WTC11 (cell line): ENCODE results near the gene QKI. TPM values are rescaled to one million over a fixed set of nuclear protein-coding genes. Genes with fewer than 3 reads are reported as not detected.

Experiments
- ATAC-seq: fragments of 200-7000 bp; cut with Tn5 transposase; 2 replicates; pipeline ENCODE4 v1.10.0; 2021; ENCODE audit warnings: mild to moderate bottlenecking, moderate library complexity
- CTCF ChIA-PET: fragments of 300-600 bp; sonication (Branson Sonifier 250); formaldehyde crosslinking; loops from one replicate; lab custom pipeline; 2021; ENCODE audit warnings: antibody characterized with exemption; lab: Charles Lee
- POLR2A ChIA-PET: fragments of 350-600 bp; sonication (Branson Sonifier 250); formaldehyde crosslinking; loops from one replicate; lab custom pipeline; 2021; ENCODE audit warnings: antibody characterized with exemption; lab: Charles Lee
- DNase-seq: peaks from one replicate; pipeline ENCODE4 v3.0.0; 2021; ENCODE audit warnings: low spot score
- H3K27ac Mint-ChIP-seq: 2 replicates; pipeline ENCODE4 v1.8.0; 2021; ENCODE audit warnings: mixed read lengths
- H3K27me3 Mint-ChIP-seq: 2 replicates; pipeline ENCODE4 v1.8.0; 2021; ENCODE audit warnings: low read depth, mild to moderate bottlenecking, moderate library complexity, mixed read lengths
- H3K36me3 Mint-ChIP-seq: 2 replicates; pipeline ENCODE4 v1.8.0; 2021; ENCODE audit warnings: mixed read lengths
- H3K4me1 Mint-ChIP-seq: 2 replicates; pipeline ENCODE4 v1.8.0; 2022; ENCODE audit warnings: mixed read lengths
- H3K4me3 Mint-ChIP-seq: 2 replicates; pipeline ENCODE4 v1.8.0; 2021; ENCODE audit warnings: mild to moderate bottlenecking, moderate library complexity, mixed read lengths
- H3K9me3 Mint-ChIP-seq: 2 replicates; pipeline ENCODE4 v1.8.0; 2021; ENCODE audit warnings: mixed read lengths
- ATF1 ChIP-seq: sonication (generic); formaldehyde crosslinking; IDR thresholded peaks from 2 replicates; pipeline ENCODE4 v1.8.1; 2023; ENCODE audit warnings: mild to moderate bottlenecking, moderate library complexity, missing genetic modification reagents
- CREM ChIP-seq: sonication (generic); formaldehyde crosslinking; IDR thresholded peaks from 2 replicates; pipeline ENCODE4 v1.8.1; 2022; ENCODE audit warnings: mild to moderate bottlenecking, missing genetic modification reagents, moderate library complexity
- GABPB1 ChIP-seq: sonication (generic); formaldehyde crosslinking; IDR thresholded peaks from 2 replicates; pipeline ENCODE4 v1.8.1; 2023; ENCODE audit warnings: mild to moderate bottlenecking, missing genetic modification reagents
- IRF2 ChIP-seq: sonication (generic); formaldehyde crosslinking; IDR thresholded peaks from 2 replicates; pipeline ENCODE4 v1.8.0; 2022; ENCODE audit warnings: low read depth, missing genetic modification reagents, borderline replicate concordance
- KAT7 ChIP-seq: sonication (generic); formaldehyde crosslinking; IDR thresholded peaks from 2 replicates; pipeline ENCODE4 v1.8.1; 2023; ENCODE audit warnings: missing genetic modification reagents, mild to moderate bottlenecking, borderline replicate concordance
- NFE2L1 ChIP-seq: sonication (generic); formaldehyde crosslinking; IDR thresholded peaks from 2 replicates; pipeline ENCODE4 v1.8.1; 2023; ENCODE audit warnings: missing genetic modification reagents
- ZNF138 ChIP-seq: sonication (generic); formaldehyde crosslinking; conservative IDR thresholded peaks from 2 replicates; pipeline ENCODE4 v1.8.1; 2022; ENCODE audit warnings: mild to moderate bottlenecking, moderate library complexity, missing genetic modification reagents
- ZNF232 ChIP-seq: sonication (generic); formaldehyde crosslinking; IDR thresholded peaks from 2 replicates; pipeline ENCODE4 v1.8.0; 2022; ENCODE audit warnings: mild to moderate bottlenecking, missing genetic modification reagents
- ZNF263 ChIP-seq: sonication (generic); formaldehyde crosslinking; IDR thresholded peaks from 2 replicates; pipeline ENCODE4 v1.8.1; 2022; ENCODE audit warnings: low read depth, mild to moderate bottlenecking, moderate library complexity, missing genetic modification reagents
- total RNA-seq: library from RNA; stranded (reverse); gene quantifications from 3 replicates; pipeline ENCODE4 v1.2.3, GENCODE V29; 2021
- TF ChIP-seq, protein P1 (sequence below): fragments of 250-450 bp; sonication (Bioruptor Pico); IDR thresholded peaks from 2 replicates; pipeline ENCODE4 v1.9.0; 2021; ENCODE audit warnings: mild to moderate bottlenecking, borderline replicate concordance
- TF ChIP-seq, protein P2 (sequence below): fragments of 200-600 bp; IDR thresholded peaks from 2 replicates; pipeline ENCODE4 v1.8.0; 2022; ENCODE audit warnings: antibody characterized with exemption
- TF ChIP-seq, protein P3 (sequence below): sonication (generic); formaldehyde crosslinking; IDR thresholded peaks from 2 replicates; pipeline ENCODE4 v1.8.0; 2022; ENCODE audit warnings: mild to moderate bottlenecking, missing genetic modification reagents
- TF ChIP-seq, protein P4 (sequence below): sonication (generic); formaldehyde crosslinking; IDR thresholded peaks from 2 replicates; pipeline ENCODE4 v1.8.0; 2023; ENCODE audit warnings: mild to moderate bottlenecking, missing genetic modification reagents
- TF ChIP-seq, protein P5 (sequence below): sonication (generic); formaldehyde crosslinking; IDR thresholded peaks from 2 replicates; pipeline ENCODE4 v1.8.1; 2022; ENCODE audit warnings: low read depth, mild to moderate bottlenecking, moderate library complexity, missing genetic modification reagents, borderline replicate concordance
- TF ChIP-seq, protein P6 (sequence below): sonication (generic); formaldehyde crosslinking; IDR thresholded peaks from 2 replicates; pipeline ENCODE4 v1.8.1; 2023; ENCODE audit warnings: mild to moderate bottlenecking, moderate library complexity, missing genetic modification reagents

The QKI gene
- total RNA-seq, 1 experiment from 2014 or later: 145 TPM

DNA sequence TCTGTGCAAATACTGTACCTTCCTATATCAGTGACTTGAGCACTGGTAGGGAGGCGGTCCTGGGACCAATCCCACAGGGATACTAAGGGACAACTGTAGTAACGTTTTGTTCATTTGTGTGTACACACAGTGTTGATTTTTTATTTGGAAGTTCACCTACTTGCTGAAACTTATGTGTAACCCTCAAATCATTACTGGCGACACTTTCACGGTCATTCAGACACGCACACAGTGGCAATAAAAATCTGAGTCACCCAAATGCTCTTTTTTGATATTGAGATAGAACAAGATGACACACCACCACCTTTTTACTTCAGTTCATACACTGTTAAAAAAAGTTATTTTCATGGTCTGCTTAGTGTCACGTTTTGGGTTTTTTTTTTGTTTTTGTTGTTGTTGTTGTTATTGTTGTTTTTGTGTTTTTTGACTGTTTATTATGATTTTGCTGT lies 79.8 kb downstream of the QKI start:
- H3K9me3 Mint-ChIP-seq: no peaks in the 10 kb centered on the region
- H3K36me3 Mint-ChIP-seq: no peaks in the 10 kb centered on the region
- DNase-seq (no peak), ATAC-seq (no peak)
- H3K27me3 Mint-ChIP-seq: no peaks in the 10 kb centered on the region
- ChIA-PET POLR2A (no interaction called here), CTCF (no interaction called here)
- H3K4me3 Mint-ChIP-seq: no peak overlapping the region
- peaks cover 40% of the 10 kb centered on the region for H3K4me1 Mint-ChIP-seq
- peak overlapping the region; percentile 14; the same call in 1 of the 2 replicates for H3K27ac Mint-ChIP-seq
- TF ChIP-seq ZNF138 (no peak), GABPB1 (no peak), ATF1 (no peak), ZNF263 (no peak), KAT7 (no peak), ZNF232 (CRISPR knock-in tag) (no peak), NFE2L1 (CRISPR knock-in tag) (no peak), CREM (CRISPR knock-in tag) (no peak), IRF2 (CRISPR knock-in tag) (no peak)
- TF ChIP-seq, protein P1, sequence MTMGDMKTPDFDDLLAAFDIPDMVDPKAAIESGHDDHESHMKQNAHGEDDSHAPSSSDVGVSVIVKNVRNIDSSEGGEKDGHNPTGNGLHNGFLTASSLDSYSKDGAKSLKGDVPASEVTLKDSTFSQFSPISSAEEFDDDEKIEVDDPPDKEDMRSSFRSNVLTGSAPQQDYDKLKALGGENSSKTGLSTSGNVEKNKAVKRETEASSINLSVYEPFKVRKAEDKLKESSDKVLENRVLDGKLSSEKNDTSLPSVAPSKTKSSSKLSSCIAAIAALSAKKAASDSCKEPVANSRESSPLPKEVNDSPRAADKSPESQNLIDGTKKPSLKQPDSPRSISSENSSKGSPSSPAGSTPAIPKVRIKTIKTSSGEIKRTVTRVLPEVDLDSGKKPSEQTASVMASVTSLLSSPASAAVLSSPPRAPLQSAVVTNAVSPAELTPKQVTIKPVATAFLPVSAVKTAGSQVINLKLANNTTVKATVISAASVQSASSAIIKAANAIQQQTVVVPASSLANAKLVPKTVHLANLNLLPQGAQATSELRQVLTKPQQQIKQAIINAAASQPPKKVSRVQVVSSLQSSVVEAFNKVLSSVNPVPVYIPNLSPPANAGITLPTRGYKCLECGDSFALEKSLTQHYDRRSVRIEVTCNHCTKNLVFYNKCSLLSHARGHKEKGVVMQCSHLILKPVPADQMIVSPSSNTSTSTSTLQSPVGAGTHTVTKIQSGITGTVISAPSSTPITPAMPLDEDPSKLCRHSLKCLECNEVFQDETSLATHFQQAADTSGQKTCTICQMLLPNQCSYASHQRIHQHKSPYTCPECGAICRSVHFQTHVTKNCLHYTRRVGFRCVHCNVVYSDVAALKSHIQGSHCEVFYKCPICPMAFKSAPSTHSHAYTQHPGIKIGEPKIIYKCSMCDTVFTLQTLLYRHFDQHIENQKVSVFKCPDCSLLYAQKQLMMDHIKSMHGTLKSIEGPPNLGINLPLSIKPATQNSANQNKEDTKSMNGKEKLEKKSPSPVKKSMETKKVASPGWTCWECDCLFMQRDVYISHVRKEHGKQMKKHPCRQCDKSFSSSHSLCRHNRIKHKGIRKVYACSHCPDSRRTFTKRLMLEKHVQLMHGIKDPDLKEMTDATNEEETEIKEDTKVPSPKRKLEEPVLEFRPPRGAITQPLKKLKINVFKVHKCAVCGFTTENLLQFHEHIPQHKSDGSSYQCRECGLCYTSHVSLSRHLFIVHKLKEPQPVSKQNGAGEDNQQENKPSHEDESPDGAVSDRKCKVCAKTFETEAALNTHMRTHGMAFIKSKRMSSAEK (CRISPR knock-in tag): no peak
- TF ChIP-seq, protein P2, sequence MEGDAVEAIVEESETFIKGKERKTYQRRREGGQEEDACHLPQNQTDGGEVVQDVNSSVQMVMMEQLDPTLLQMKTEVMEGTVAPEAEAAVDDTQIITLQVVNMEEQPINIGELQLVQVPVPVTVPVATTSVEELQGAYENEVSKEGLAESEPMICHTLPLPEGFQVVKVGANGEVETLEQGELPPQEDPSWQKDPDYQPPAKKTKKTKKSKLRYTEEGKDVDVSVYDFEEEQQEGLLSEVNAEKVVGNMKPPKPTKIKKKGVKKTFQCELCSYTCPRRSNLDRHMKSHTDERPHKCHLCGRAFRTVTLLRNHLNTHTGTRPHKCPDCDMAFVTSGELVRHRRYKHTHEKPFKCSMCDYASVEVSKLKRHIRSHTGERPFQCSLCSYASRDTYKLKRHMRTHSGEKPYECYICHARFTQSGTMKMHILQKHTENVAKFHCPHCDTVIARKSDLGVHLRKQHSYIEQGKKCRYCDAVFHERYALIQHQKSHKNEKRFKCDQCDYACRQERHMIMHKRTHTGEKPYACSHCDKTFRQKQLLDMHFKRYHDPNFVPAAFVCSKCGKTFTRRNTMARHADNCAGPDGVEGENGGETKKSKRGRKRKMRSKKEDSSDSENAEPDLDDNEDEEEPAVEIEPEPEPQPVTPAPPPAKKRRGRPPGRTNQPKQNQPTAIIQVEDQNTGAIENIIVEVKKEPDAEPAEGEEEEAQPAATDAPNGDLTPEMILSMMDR: no peak
- TF ChIP-seq, protein P3, sequence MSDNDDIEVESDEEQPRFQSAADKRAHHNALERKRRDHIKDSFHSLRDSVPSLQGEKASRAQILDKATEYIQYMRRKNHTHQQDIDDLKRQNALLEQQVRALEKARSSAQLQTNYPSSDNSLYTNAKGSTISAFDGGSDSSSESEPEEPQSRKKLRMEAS: no peak
- TF ChIP-seq, protein P4, sequence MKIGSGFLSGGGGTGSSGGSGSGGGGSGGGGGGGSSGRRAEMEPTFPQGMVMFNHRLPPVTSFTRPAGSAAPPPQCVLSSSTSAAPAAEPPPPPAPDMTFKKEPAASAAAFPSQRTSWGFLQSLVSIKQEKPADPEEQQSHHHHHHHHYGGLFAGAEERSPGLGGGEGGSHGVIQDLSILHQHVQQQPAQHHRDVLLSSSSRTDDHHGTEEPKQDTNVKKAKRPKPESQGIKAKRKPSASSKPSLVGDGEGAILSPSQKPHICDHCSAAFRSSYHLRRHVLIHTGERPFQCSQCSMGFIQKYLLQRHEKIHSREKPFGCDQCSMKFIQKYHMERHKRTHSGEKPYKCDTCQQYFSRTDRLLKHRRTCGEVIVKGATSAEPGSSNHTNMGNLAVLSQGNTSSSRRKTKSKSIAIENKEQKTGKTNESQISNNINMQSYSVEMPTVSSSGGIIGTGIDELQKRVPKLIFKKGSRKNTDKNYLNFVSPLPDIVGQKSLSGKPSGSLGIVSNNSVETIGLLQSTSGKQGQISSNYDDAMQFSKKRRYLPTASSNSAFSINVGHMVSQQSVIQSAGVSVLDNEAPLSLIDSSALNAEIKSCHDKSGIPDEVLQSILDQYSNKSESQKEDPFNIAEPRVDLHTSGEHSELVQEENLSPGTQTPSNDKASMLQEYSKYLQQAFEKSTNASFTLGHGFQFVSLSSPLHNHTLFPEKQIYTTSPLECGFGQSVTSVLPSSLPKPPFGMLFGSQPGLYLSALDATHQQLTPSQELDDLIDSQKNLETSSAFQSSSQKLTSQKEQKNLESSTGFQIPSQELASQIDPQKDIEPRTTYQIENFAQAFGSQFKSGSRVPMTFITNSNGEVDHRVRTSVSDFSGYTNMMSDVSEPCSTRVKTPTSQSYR (CRISPR knock-in tag): no peak
- TF ChIP-seq, protein P5, sequence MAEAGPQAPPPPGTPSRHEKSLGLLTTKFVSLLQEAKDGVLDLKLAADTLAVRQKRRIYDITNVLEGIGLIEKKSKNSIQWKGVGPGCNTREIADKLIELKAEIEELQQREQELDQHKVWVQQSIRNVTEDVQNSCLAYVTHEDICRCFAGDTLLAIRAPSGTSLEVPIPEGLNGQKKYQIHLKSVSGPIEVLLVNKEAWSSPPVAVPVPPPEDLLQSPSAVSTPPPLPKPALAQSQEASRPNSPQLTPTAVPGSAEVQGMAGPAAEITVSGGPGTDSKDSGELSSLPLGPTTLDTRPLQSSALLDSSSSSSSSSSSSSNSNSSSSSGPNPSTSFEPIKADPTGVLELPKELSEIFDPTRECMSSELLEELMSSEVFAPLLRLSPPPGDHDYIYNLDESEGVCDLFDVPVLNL (CRISPR knock-in tag): no peak
- TF ChIP-seq, protein P6, sequence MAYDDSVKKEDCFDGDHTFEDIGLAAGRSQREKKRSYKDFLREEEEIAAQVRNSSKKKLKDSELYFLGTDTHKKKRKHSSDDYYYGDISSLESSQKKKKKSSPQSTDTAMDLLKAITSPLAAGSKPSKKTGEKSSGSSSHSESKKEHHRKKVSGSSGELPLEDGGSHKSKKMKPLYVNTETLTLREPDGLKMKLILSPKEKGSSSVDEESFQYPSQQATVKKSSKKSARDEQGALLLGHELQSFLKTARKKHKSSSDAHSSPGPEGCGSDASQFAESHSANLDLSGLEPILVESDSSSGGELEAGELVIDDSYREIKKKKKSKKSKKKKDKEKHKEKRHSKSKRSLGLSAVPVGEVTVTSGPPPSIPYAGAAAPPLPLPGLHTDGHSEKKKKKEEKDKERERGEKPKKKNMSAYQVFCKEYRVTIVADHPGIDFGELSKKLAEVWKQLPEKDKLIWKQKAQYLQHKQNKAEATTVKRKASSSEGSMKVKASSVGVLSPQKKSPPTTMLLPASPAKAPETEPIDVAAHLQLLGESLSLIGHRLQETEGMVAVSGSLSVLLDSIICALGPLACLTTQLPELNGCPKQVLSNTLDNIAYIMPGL: no peak
